K562 (cell line): Measurements from ENCODE around the gene MBNL1. TPM values are rescaled to one million over a fixed set of nuclear protein-coding genes. Genes with fewer than 3 reads are reported as not detected.

Source experiments
- CTCFL ChIP-seq: IDR thresholded peaks from 2 replicates; pipeline ENCODE4 v1.6.1; 2011; ENCODE audit warnings: borderline replicate concordance, low read depth, mild to moderate bottlenecking, moderate library complexity, low read length; ENCODE audit not compliant: insufficient read depth, poor library complexity, severe bottlenecking
- MYBL2 ChIP-seq, 2 experiments: fragments of 450-650 bp in 1 of 2; sonication (generic) in 1 of 2; formaldehyde crosslinking in 1 of 2; IDR thresholded peaks; 2 replicates each; pipeline versions ENCODE4 v1.6.1 to v1.8.1; 2017 to 2022; ENCODE audit warnings: borderline replicate concordance in 1 of 2, inconsistent platforms in 1 of 2, low read depth in 1 of 2, mild to moderate bottlenecking in 1 of 2, missing genetic modification reagents in 1 of 2, moderate library complexity in 1 of 2
- RBM22 ChIP-seq: fragments of 200-400 bp; formaldehyde crosslinking; IDR thresholded peaks from 2 replicates; pipeline ENCODE4 v1.6.1; 2018; ENCODE audit warnings: low read length, low read depth; ENCODE audit not compliant: poor library complexity, severe bottlenecking
- ZNF274 ChIP-seq: IDR thresholded peaks from 2 replicates; pipeline ENCODE4 v1.6.1; 2011; ENCODE audit warnings: low read depth, mild to moderate bottlenecking, low read length, moderate library complexity, borderline replicate concordance
- polyA plus RNA-seq, 8 experiments: library from polyadenylated mRNA; depleted of rRNA in 4 of 8; stranded (reverse) in 5 of 8; unstranded in 3 of 8; fragments of >200 nt; fragmentation: Nextera tagmentation in 2 of 8; fragmentation: Illumina TruSeq in 1 of 8; extraction: Ambion mirVana in 2 of 8; extraction: Trizol in 1 of 8; gene quantifications; 2 replicates each; pipeline versions ENCODE4 v1.2.1 to v1.2.3, GENCODE V29; 2011 to 2014; ENCODE audit warnings: inconsistent platforms in 1 of 8, missing spikeins in 1 of 8
- total RNA-seq, 7 experiments: library from RNA; depleted of rRNA in 6 of 7; stranded (reverse); fragments of >200 nt in 6 of 7; fragmentation: Illumina TruSeq in 2 of 7; extraction: Trizol in 2 of 7; gene quantifications; 2 replicates each; pipeline versions ENCODE4 v1.2.1 to v1.2.3, GENCODE V29; 2011 to 2021; ENCODE audit warnings: low replicate concordance in 1 of 7
- TF ChIP-seq, protein P1 (sequence below): fragments of 200-600 bp; sonication (generic); IDR thresholded peaks from one replicate; pipeline ENCODE4 v1.6.1; 2012; ENCODE audit warnings: mild to moderate bottlenecking, low read depth, low read length, inconsistent platforms

The MBNL1 gene
- total and polyA plus RNA-seq, 9 of the 15 experiments (the other 6 are each of a cell fraction or from before 2014, with no cell fraction given), result 70.3 to 243 (median 220) TPM

DNA sequence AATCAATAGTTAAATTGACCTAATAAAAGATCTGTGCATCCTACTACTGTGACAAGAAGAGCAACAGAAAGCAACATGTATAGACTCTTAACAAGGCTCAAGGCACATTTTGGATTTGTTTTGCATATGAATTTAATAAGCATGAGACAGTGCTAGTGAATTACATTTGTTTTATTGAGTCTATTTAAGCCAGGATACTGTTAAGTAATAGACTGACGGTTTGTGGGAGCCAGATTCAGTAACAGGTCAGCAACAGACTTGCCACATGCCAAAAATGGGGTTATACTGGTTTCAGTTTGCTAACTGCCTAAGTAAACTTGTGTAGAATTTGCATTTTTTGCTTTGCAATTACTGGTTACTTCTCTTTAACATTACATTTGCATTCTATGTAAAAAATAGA, 54.0 kb downstream of the MBNL1 start (continued):
- TF ChIP-seq, protein P1, sequence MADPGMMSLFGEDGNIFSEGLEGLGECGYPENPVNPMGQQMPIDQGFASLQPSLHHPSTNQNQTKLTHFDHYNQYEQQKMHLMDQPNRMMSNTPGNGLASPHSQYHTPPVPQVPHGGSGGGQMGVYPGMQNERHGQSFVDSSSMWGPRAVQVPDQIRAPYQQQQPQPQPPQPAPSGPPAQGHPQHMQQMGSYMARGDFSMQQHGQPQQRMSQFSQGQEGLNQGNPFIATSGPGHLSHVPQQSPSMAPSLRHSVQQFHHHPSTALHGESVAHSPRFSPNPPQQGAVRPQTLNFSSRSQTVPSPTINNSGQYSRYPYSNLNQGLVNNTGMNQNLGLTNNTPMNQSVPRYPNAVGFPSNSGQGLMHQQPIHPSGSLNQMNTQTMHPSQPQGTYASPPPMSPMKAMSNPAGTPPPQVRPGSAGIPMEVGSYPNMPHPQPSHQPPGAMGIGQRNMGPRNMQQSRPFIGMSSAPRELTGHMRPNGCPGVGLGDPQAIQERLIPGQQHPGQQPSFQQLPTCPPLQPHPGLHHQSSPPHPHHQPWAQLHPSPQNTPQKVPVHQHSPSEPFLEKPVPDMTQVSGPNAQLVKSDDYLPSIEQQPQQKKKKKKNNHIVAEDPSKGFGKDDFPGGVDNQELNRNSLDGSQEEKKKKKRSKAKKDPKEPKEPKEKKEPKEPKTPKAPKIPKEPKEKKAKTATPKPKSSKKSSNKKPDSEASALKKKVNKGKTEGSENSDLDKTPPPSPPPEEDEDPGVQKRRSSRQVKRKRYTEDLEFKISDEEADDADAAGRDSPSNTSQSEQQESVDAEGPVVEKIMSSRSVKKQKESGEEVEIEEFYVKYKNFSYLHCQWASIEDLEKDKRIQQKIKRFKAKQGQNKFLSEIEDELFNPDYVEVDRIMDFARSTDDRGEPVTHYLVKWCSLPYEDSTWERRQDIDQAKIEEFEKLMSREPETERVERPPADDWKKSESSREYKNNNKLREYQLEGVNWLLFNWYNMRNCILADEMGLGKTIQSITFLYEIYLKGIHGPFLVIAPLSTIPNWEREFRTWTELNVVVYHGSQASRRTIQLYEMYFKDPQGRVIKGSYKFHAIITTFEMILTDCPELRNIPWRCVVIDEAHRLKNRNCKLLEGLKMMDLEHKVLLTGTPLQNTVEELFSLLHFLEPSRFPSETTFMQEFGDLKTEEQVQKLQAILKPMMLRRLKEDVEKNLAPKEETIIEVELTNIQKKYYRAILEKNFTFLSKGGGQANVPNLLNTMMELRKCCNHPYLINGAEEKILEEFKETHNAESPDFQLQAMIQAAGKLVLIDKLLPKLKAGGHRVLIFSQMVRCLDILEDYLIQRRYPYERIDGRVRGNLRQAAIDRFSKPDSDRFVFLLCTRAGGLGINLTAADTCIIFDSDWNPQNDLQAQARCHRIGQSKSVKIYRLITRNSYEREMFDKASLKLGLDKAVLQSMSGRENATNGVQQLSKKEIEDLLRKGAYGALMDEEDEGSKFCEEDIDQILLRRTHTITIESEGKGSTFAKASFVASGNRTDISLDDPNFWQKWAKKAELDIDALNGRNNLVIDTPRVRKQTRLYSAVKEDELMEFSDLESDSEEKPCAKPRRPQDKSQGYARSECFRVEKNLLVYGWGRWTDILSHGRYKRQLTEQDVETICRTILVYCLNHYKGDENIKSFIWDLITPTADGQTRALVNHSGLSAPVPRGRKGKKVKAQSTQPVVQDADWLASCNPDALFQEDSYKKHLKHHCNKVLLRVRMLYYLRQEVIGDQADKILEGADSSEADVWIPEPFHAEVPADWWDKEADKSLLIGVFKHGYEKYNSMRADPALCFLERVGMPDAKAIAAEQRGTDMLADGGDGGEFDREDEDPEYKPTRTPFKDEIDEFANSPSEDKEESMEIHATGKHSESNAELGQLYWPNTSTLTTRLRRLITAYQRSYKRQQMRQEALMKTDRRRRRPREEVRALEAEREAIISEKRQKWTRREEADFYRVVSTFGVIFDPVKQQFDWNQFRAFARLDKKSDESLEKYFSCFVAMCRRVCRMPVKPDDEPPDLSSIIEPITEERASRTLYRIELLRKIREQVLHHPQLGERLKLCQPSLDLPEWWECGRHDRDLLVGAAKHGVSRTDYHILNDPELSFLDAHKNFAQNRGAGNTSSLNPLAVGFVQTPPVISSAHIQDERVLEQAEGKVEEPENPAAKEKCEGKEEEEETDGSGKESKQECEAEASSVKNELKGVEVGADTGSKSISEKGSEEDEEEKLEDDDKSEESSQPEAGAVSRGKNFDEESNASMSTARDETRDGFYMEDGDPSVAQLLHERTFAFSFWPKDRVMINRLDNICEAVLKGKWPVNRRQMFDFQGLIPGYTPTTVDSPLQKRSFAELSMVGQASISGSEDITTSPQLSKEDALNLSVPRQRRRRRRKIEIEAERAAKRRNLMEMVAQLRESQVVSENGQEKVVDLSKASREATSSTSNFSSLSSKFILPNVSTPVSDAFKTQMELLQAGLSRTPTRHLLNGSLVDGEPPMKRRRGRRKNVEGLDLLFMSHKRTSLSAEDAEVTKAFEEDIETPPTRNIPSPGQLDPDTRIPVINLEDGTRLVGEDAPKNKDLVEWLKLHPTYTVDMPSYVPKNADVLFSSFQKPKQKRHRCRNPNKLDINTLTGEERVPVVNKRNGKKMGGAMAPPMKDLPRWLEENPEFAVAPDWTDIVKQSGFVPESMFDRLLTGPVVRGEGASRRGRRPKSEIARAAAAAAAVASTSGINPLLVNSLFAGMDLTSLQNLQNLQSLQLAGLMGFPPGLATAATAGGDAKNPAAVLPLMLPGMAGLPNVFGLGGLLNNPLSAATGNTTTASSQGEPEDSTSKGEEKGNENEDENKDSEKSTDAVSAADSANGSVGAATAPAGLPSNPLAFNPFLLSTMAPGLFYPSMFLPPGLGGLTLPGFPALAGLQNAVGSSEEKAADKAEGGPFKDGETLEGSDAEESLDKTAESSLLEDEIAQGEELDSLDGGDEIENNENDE, result no peak
- TF ChIP-seq MYBL2 (IDR thresholded peaks at IDR 0.05; ENCODE audit: low read depth) (no peak), MYBL2 (CRISPR knock-in tag; IDR thresholded peaks at IDR 0.05; ENCODE audit: borderline replicate concordance) (no peak), CTCFL (no peak), RBM22 (no peak), ZNF274 (no peak)
